GM20000 (cell line): ENCODE data around the gene PSEN2.

Experiments used
- DNase-seq: peaks from one replicate; pipeline ENCODE4 v3.0.0; 2012; ENCODE audit warnings: low spot score
- CTCF ChIP-seq: IDR thresholded peaks from 2 replicates; pipeline ENCODE4 v1.5.1; 2012; ENCODE audit warnings: mild to moderate bottlenecking, control low read depth; ENCODE audit errors: extremely low read depth, missing control alignments

The PSEN2 gene

GRCh38 chr1:226870401-226871279 is at the start of gene PSEN2:
Gene PSEN2, plus strand, starts transcription at chr1:226870616. Its CDS starts 11,292 bp downstream, at chr1:226881908.
- no peak for TF ChIP-seq CTCF
- DNase-seq, result peak; percentile 91

- no peak for DNase-seq
- TF ChIP-seq CTCF, result no peak
Observed at GRCh38 chr1:226820941-226821718, 49.3 kb upstream of the PSEN2 start.

- TF ChIP-seq CTCF, result no peak
- DNase-seq, result no peak
Observed at GRCh38 chr1:226821719-226822085, 48.7 kb upstream of the PSEN2 start.

- no peak for DNase-seq
- no peak for TF ChIP-seq CTCF
Observed at GRCh38 chr1:226823643-226824042, 46.8 kb upstream of the PSEN2 start.

GRCh38 chr1:226825037-226825745 is 45.2 kb upstream of the PSEN2 start:
- no peak for DNase-seq

GRCh38 chr1:226825746-226826100 is 44.7 kb upstream of the PSEN2 start:
- no peak for DNase-seq
- TF ChIP-seq CTCF, result no peak

More at GRCh38 chr1:226825037-226825745, 45.2 kb upstream of the PSEN2 start:
- no peak for TF ChIP-seq CTCF
